Thyroid gland (tissue), 4 donors: Measurements from ENCODE around the gene MAST4.

Experiments
- CTCF ChIP-seq, 6 experiments: fragments of 200-600 bp in 3 of 6; fragments of 450-650 bp in 3 of 6; sonication (generic) in 3 of 6; IDR thresholded peaks; one replicate each; pipeline ENCODE4 v1.5.1; 2016 to 2019; ENCODE audit warnings: antibody characterized with exemption in 6 of 6, mild to moderate bottlenecking in 2 of 6, inconsistent platforms in 1 of 6, moderate library complexity in 1 of 6
- POLR2A ChIP-seq, 2 donors: fragments of 450-650 bp; IDR thresholded peaks; one replicate each; pipeline ENCODE4 v1.6.1; 2017; ENCODE audit warnings: antibody characterized with exemption in 2 of 2, mild to moderate bottlenecking in 2 of 2, moderate library complexity in 1 of 2

GRCh38 chr5:67053229-67053628 lies 457.0 kb downstream of the MAST4 start:
- TF ChIP-seq CTCF (IDR thresholded peaks at IDR 0.05), result no peak
- TF ChIP-seq POLR2A (IDR thresholded peaks at IDR 0.05), result no peak
